Muscle of leg (tissue), 11 donors: ENCODE results near the gene DNAAF3. TPM values are rescaled to one million over a fixed set of nuclear protein-coding genes. Genes with fewer than 3 reads are reported as not detected.
"Not testable (repeated sequence)": the region's sequence is repeated elsewhere in the genome, so short reads cannot be mapped to it uniquely, and the experiment has no call there.

Experiments
- DNase-seq: peaks from one replicate; pipeline ENCODE4 v3.0.0; 2013
- H3K27ac ChIP-seq: one replicate; pipeline ENCODE4 v1.5.1; 2013; ENCODE audit warnings: mild to moderate bottlenecking, low read length, control low read depth
- H3K27me3 ChIP-seq: one replicate; pipeline ENCODE4 v1.6.1; 2013; ENCODE audit warnings: low read length; ENCODE audit not compliant: control insufficient read depth, insufficient read depth
- H3K36me3 ChIP-seq: one replicate; pipeline ENCODE4 v1.6.1; 2013; ENCODE audit warnings: low read length; ENCODE audit not compliant: control insufficient read depth, insufficient read depth
- H3K4me1 ChIP-seq: one replicate; pipeline ENCODE4 v1.6.1; 2013; ENCODE audit warnings: low read length; ENCODE audit not compliant: control insufficient read depth, insufficient read depth
- H3K4me3 ChIP-seq: one replicate; pipeline ENCODE4 v1.5.1; 2013; ENCODE audit warnings: low read length, control low read depth
- H3K9me3 ChIP-seq: replicated peaks from 2 replicates; pipeline ENCODE4 v1.6.1; 2013; ENCODE audit warnings: low read depth, low read length; ENCODE audit not compliant: control insufficient read depth
- WGBS: methylation state at CpG from one replicate; pipeline ENCODE4 v1.1.5; 2013; ENCODE audit warnings: missing lambda C conversion rate; ENCODE audit not compliant: insufficient coverage; 5-methylcytosine and 5-hydroxymethylcytosine counted together
- polyA plus RNA-seq, 8 donors: library from polyadenylated mRNA; unstranded; fragments of 120-200 nt; gene quantifications; one replicate each; pipeline versions ENCODE4 v1.2.1 to v1.2.3, GENCODE V29; 2013; ENCODE audit warnings: inconsistent platforms in 1 of 8, low replicate concordance in 1 of 8; ENCODE audit not compliant: insufficient read length in 8 of 8, insufficient read depth in 1 of 8
- total RNA-seq: library from RNA; stranded (reverse); fragments of 120-200 nt; gene quantifications from one replicate; pipeline ENCODE4 v1.2.4, GENCODE V29; 2013

The DNAAF3 gene
- total and polyA plus RNA-seq, 9 donors = 0.13 to 1.1 (median 0.31) TPM

GRCh38 chr19:55175117-55175867 lies 8.9 kb upstream of the DNAAF3 start:
- WGBS = 47% methylated on average over 34 of the region's 43 CpGs
- Histone ChIP-seq H3K4me1 (peaks cover 19% of the 10 kb centered on the region), H3K27me3 (peaks cover 92% of the 10 kb centered on the region), H3K4me3 (no peak overlapping the region), H3K9me3 (no peaks in the 10 kb centered on the region), H3K36me3 (no peaks in the 10 kb centered on the region), H3K27ac (no peak overlapping the region)
- no peak for DNase-seq

DNA sequence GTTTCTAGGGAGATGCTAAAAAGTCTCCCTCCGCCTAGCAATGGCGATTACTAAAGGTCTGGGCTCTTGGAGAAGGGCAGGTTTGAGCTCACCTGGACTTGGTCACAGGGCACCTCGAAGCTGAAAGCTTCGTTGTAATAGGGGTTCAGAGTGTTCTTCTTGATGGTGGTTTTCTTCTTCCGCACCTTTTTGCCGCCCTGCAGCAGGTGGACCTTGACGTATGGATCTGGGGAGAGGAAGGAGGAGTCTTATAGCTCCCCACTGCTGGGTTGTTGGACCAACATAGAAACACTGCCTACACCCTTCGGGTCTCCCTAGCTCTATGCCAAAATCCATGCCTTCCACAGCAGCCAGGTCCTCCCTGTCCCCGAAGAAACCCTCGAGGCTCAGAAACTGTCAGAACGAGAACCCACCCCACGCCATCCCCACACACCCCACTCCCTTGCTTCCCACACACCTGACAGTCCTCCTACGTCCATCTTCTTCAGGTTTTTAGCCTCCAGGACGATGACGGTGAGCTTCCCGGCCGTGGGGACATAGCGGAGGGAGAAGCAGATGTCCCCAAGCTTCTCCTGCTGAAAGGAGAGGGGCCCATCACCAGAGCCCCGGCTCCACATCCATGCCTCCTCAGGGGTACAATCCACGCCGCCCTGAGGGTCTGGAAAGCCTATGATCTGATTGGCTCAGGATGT lies 8.2 kb upstream of the DNAAF3 start:
- Histone ChIP-seq H3K9me3 (no peaks in the 10 kb centered on the region), H3K27me3 (peaks cover 89% of the 10 kb centered on the region), H3K4me3 (no peak overlapping the region), H3K36me3 (no peaks in the 10 kb centered on the region), H3K4me1 (peaks cover 15% of the 10 kb centered on the region), H3K27ac (no peak overlapping the region)
- 47% methylated on average over 10 of the region's 21 CpGs for WGBS
- DNase-seq = no peak

- 0% methylated on average over 24 of the region's 37 CpGs for WGBS
- Histone ChIP-seq H3K27me3 (peaks cover 87% of the 10 kb centered on the region), H3K36me3 (no peaks in the 10 kb centered on the region), H3K9me3 (no peaks in the 10 kb centered on the region), H3K4me3 (peak overlapping the region; percentile 8), H3K4me1 (peaks cover 9% of the 10 kb centered on the region), H3K27ac (no peak overlapping the region)
- DNase-seq = no peak
Measured at GRCh38 chr19:55173714-55174409, 7.4 kb upstream of the DNAAF3 start.

DNA sequence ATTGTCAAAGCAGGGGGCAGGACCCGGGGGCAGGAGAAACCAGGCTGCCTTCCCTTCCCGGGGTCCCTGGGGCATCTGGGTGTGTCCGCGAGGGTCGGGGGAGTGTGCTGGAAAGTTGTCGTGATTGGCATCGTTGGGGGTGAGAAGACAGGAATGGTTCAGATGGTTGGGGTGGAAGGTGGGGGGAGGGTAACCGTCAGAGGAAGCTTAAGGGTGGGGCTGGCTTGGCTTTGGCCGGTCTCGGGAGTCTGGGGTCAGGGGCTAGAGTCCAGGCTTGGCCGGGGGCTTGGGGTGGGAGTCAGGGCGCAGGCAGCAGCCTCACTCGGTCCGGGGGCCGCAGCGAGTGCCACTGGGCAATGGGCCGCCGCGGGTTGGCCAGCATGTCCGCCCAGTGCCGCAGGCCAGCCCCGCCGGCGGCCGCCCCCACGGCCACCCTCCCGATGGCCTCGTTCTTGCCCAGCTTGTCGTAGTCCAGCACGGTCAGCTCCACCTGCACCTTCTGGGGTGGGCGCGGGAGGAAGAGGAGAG lies 6.8 kb upstream of the DNAAF3 start:
- Histone ChIP-seq H3K36me3 (no peaks in the 10 kb centered on the region), H3K4me3 (no peak overlapping the region), H3K27ac (no peak overlapping the region), H3K27me3 (peaks cover 82% of the 10 kb centered on the region), H3K4me1 (peaks cover 6% of the 10 kb centered on the region), H3K9me3 (no peaks in the 10 kb centered on the region)
- DNase-seq = no peak
- WGBS = 1% methylated on average over 27 of the region's 32 CpGs

- no peaks in the 10 kb centered on the region for H3K36me3 ChIP-seq
- no peak overlapping the region for H3K27ac ChIP-seq
- H3K4me1 ChIP-seq = peaks cover 6% of the 10 kb centered on the region
- DNase-seq = no peak
- no CpG with 5 or more reads among the region's 12 CpGs for WGBS
- H3K4me3 ChIP-seq = no peak overlapping the region
- H3K9me3 ChIP-seq = no peaks in the 10 kb centered on the region
- H3K27me3 ChIP-seq = peaks cover 80% of the 10 kb centered on the region
Measured at GRCh38 chr19:55172741-55173140, 6.3 kb upstream of the DNAAF3 start.

- not testable (repeated sequence) for H3K27ac ChIP-seq, H3K36me3 ChIP-seq, DNase-seq, H3K4me1 ChIP-seq, H3K9me3 ChIP-seq, H3K4me3 ChIP-seq
- peaks cover 80% of the 10 kb centered on the region for H3K27me3 ChIP-seq
- 49% methylated on average over 6 of the region's 9 CpGs for WGBS
Measured at GRCh38 chr19:55172318-55172717, 5.9 kb upstream of the DNAAF3 start.

- DNase-seq = no peak
- H3K4me1 ChIP-seq = peaks cover 12% of the 10 kb centered on the region
- peaks cover 80% of the 10 kb centered on the region for H3K27me3 ChIP-seq
- no peak overlapping the region for H3K4me3 ChIP-seq
- WGBS = no CpG with 5 or more reads among the region's 5 CpGs
- no peaks in the 10 kb centered on the region for H3K36me3 ChIP-seq
- H3K27ac ChIP-seq = no peak overlapping the region
- no peaks in the 10 kb centered on the region for H3K9me3 ChIP-seq
Measured at GRCh38 chr19:55171440-55171839, 5.0 kb upstream of the DNAAF3 start.

DNA sequence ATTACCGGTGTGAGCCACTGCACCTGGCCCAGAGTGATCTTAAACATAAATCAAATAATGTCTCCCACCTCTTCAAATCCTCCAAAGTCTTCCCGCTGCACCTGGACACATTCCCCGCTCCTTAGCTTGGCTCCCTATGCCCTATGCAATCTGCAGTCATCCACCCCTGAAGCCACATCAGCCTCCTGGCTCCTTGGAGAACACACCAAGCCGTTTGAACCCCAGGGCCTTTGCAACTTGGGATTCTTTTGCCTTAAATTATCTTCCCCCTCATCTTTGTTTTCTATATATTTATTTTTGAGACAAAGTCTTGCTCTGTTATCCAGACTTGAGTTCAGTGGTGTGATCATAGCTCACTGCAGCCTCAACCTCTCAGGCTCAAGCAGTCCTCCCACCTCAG lies 2.7 kb upstream of the DNAAF3 start:
- 65% methylated on average over 3 of the region's 4 CpGs for WGBS
- H3K4me1 ChIP-seq = peaks cover 19% of the 10 kb centered on the region
- peaks cover 77% of the 10 kb centered on the region for H3K27me3 ChIP-seq

DNA sequence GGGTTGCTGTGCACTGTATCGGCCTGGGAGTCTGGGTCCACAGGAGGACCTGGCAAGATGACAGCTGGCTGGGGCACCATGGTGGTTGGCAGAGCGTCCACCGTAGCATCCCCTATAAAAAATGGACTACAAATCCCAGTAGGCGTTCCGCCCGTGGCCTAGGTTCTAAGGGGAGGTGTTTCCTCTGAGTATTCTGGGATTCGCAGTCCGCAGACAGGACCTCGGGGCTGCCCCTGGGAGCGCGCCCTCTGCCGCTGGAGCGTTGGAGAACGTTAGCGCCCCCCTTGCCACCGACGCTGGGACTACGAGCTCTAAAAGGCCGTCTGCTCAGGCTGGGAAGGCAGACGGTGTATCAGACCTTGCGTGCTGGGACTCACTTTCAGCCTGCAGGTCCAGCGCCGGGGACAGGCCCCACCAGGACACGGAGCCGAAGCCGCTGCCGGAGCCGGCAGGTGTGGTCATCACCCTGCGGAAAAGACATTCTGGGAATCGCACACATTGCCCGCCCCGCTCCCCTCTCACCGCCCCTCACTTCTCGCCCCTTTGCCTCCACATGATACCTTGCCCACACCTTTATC lies 372 bp downstream of the DNAAF3 start:
- peaks cover 12% of the 10 kb centered on the region for H3K4me1 ChIP-seq
- DNase-seq = peak; percentile 66
- H3K36me3 ChIP-seq = no peaks in the 10 kb centered on the region
- no peaks in the 10 kb centered on the region for H3K9me3 ChIP-seq
- H3K27me3 ChIP-seq = peaks cover 72% of the 10 kb centered on the region
- 2% methylated on average over 29 of the region's 34 CpGs for WGBS
- H3K4me3 ChIP-seq = peak overlapping the region; percentile 35
- no peak overlapping the region for H3K27ac ChIP-seq

More for the DNA sequence above, 2.7 kb upstream of the DNAAF3 start:
- Histone ChIP-seq H3K27ac (no peak overlapping the region), H3K9me3 (no peaks in the 10 kb centered on the region), H3K4me3 (no peak overlapping the region), H3K36me3 (no peaks in the 10 kb centered on the region)
- no peak for DNase-seq
